GM12878 (cell line): ENCODE results near the gene DGKQ. TPM values are rescaled to one million over a fixed set of nuclear protein-coding genes. Genes with fewer than 3 reads are reported as not detected.

Experiments
- ATAC-seq: fragments of 200-7000 bp; cut with Tn5 transposase; 3 replicates; pipeline ENCODE4 v1.9.1; 2020; ENCODE audit warnings: mild to moderate bottlenecking, moderate library complexity
- BruUV-seq: library from RNA; stranded (reverse); fragments of 400-500 nt; replicated peaks from 2 replicates; lab custom pipeline; 2021; lab: Mats Ljungman, UMichigan
- CTCF ChIA-PET: fragments of 300-600 bp; sonication (Branson Sonifier 250); formaldehyde crosslinking; extraction: SDS; loops from one replicate; lab custom pipeline; 2021; ENCODE audit warnings: inconsistent platforms; lab: Yijun Ruan, JAX
- POLR2A ChIA-PET: fragments of 350-600 bp; formaldehyde crosslinking; extraction: SDS; loops from one replicate; lab custom pipeline; 2021; ENCODE audit warnings: inconsistent platforms; lab: Charles Lee
- RAD21 ChIA-PET: fragments of 300-600 bp; sonication (Branson Sonifier 250); formaldehyde crosslinking; loops from one replicate; lab custom pipeline; 2023; ENCODE audit warnings: antibody characterized with exemption; ENCODE audit not compliant: unreplicated experiment; lab: Charles Lee
- SMC1A ChIA-PET: fragments of 300-600 bp; sonication (Branson Sonifier 250); formaldehyde crosslinking; loops from one replicate; lab custom pipeline; 2023; ENCODE audit not compliant: unreplicated experiment, uncharacterized antibody; lab: Charles Lee
- DNase-seq: peaks from one replicate; pipeline ENCODE4 v3.0.0-alpha.2; 2011; ENCODE audit warnings: low read depth, low spot score
- FAIRE-seq: peaks from 3 replicates; lab custom pipeline; 2011; peaks lifted over from hg19 to GRCh38; lab: Jason Lieb, UNC
- H2AFZ ChIP-seq: 2 replicates; pipeline ENCODE4 v1.6.0; 2011; ENCODE audit warnings: low read depth, low read length, control low read depth; ENCODE audit not compliant: control insufficient read depth
- H3K27ac ChIP-seq: 2 replicates; pipeline ENCODE4 v1.5.1; 2011; ENCODE audit warnings: control low read depth; ENCODE audit not compliant: control insufficient read depth, insufficient read depth
- H3K27me3 ChIP-seq, 2 experiments: replicated peaks in 1 of 2; 2 replicates each; pipeline versions ENCODE4 v1.6.0 to v1.6.1; 2011; ENCODE audit warnings: low read length in 1 of 2; ENCODE audit not compliant: control insufficient read depth in 2 of 2, insufficient read depth in 2 of 2
- H3K36me3 ChIP-seq, 2 experiments: 2 replicates each; pipeline ENCODE4 v1.5.1; 2011; ENCODE audit warnings: low read length in 1 of 2; ENCODE audit not compliant: control insufficient read depth in 2 of 2, insufficient read depth in 2 of 2
- H3K4me1 ChIP-seq: 2 replicates; pipeline ENCODE4 v1.6.1; 2011; ENCODE audit warnings: mild to moderate bottlenecking, low read length, moderate library complexity, mixed read lengths; ENCODE audit not compliant: control insufficient read depth, insufficient read depth
- H3K4me2 ChIP-seq: 2 replicates; pipeline ENCODE4 v1.6.0; 2011; ENCODE audit warnings: control low read depth; ENCODE audit not compliant: control insufficient read depth, insufficient read depth
- H3K4me3 ChIP-seq: fragments of 200-600 bp; sonication (generic); 2 replicates; pipeline ENCODE4 v1.5.1; 2016
- H3K79me2 ChIP-seq: 2 replicates; pipeline ENCODE4 v1.6.0; 2011; ENCODE audit warnings: low read length; ENCODE audit not compliant: control insufficient read depth, insufficient read depth
- H3K9ac ChIP-seq: 2 replicates; pipeline ENCODE4 v1.8.0; 2011; ENCODE audit warnings: low read length, control low read depth, mixed read lengths; ENCODE audit not compliant: control insufficient read depth, insufficient read depth
- H3K9me3 ChIP-seq: replicated peaks from 3 replicates; pipeline ENCODE4 v1.5.1; 2011; ENCODE audit warnings: mild to moderate bottlenecking, low read length; ENCODE audit not compliant: control insufficient read depth, insufficient read depth
- H4K20me1 ChIP-seq: 2 replicates; pipeline ENCODE4 v1.6.0; 2011; ENCODE audit not compliant: control insufficient read depth, insufficient read depth
- BACH1 ChIP-seq: fragments of 450-650 bp; IDR thresholded peaks from 2 replicates; pipeline ENCODE4 v1.6.1; 2017; ENCODE audit warnings: mild to moderate bottlenecking, borderline replicate concordance
- BMI1 ChIP-seq: fragments of 450-650 bp; IDR thresholded peaks from 2 replicates; pipeline ENCODE4 v1.6.1; 2016; ENCODE audit warnings: mild to moderate bottlenecking, moderate library complexity, borderline replicate concordance
- PAX8 ChIP-seq: fragments of 450-650 bp; IDR thresholded peaks from 2 replicates; pipeline ENCODE4 v1.6.1; 2017; ENCODE audit warnings: mild to moderate bottlenecking, moderate library complexity
- RBBP5 ChIP-seq: fragments of 200-600 bp; sonication (generic); conservative IDR thresholded peaks from 2 replicates; pipeline ENCODE4 v1.6.1; 2016
- SREBF2 ChIP-seq: IDR thresholded peaks from 2 replicates; pipeline ENCODE4 v1.6.1; 2012; ENCODE audit warnings: mild to moderate bottlenecking, low read length
- TCF12 ChIP-seq: IDR thresholded peaks from 2 replicates; pipeline ENCODE4 v1.6.1; 2011; ENCODE audit warnings: low read depth, mild to moderate bottlenecking, low read length
- TCF7 ChIP-seq: IDR thresholded peaks from 2 replicates; pipeline ENCODE4 v1.6.1; 2014; ENCODE audit warnings: antibody characterized with exemption, borderline replicate concordance
- ZBED1 ChIP-seq: IDR thresholded peaks from 2 replicates; pipeline ENCODE4 v1.6.1; 2016; ENCODE audit warnings: borderline replicate concordance
- ZBTB4 ChIP-seq: fragments of 450-650 bp; formaldehyde crosslinking; IDR thresholded peaks from 2 replicates; pipeline ENCODE4 v1.4.0; 2022; ENCODE audit warnings: mild to moderate bottlenecking, moderate library complexity
- WGBS: methylation state at CpG from one replicate; pipeline ENCODE4 v1.1.6; 2016; ENCODE audit warnings: low lambda C conversion rate; ENCODE audit not compliant: insufficient replicate concordance, insufficient coverage; ENCODE audit errors: missing lambda C conversion rate; 5-methylcytosine and 5-hydroxymethylcytosine counted together
- in situ Hi-C: fragments of 300-500 bp; cut with MboI; formaldehyde crosslinking; loops from 9 replicates; pipeline ENCODE4 v1.14.3; 2018; ENCODE audit warnings: mixed read lengths
- intact Hi-C: fragments of 100-400 bp; cut with micrococcal nuclease; formaldehyde crosslinking; loops from one replicate; pipeline ENCODE4 v1.14.2; 2022; ENCODE audit not compliant: unreplicated experiment
- polyA plus RNA-seq, 11 experiments: library from polyadenylated mRNA; depleted of rRNA in 4 of 11; unstranded in 6 of 11; stranded (reverse) in 5 of 11; fragments of >200 nt; fragmentation: Nextera tagmentation in 4 of 11; fragmentation: Illumina TruSeq in 1 of 11; extraction: Ambion mirVana in 4 of 11; extraction: Trizol in 1 of 11; gene quantifications; 1 replicate in 1 of 11; 2 replicates in 10 of 11; pipeline versions ENCODE4 v1.2.1 to v1.2.3, GENCODE V29; 2011 to 2016; ENCODE audit warnings: inconsistent platforms in 2 of 11, missing spikeins in 2 of 11, low read depth in 1 of 11
- total RNA-seq, 4 experiments: library from RNA; depleted of rRNA in 3 of 4; stranded (reverse); fragments of >200 nt in 3 of 4; fragmentation: Illumina TruSeq in 1 of 4; extraction: Trizol in 1 of 4; gene quantifications; 2 replicates each; pipeline versions ENCODE4 v1.2.1 to v1.2.3, GENCODE V29; 2013 to 2021
- TF ChIP-seq, protein P1 (sequence below): IDR thresholded peaks from 2 replicates; pipeline ENCODE4 v1.6.1; 2012; ENCODE audit warnings: low read length, inconsistent platforms
- TF ChIP-seq, protein P2 (sequence below): fragments of 450-650 bp; IDR thresholded peaks from 2 replicates; pipeline ENCODE4 v1.6.1; 2017; ENCODE audit warnings: mild to moderate bottlenecking, moderate library complexity

Gene DGKQ
- total and polyA plus RNA-seq, 10 of the 15 experiments (the other 5 are each of a cell fraction or from before 2014, with no cell fraction given), result 0.11 to 10.5 (median 1.4) TPM

- TF ChIP-seq ZBTB4 (CRISPR knock-in tag) (no peak), BMI1 (no peak), ZBED1 (no peak), TCF12 (no peak)
- TF ChIP-seq, protein P1, sequence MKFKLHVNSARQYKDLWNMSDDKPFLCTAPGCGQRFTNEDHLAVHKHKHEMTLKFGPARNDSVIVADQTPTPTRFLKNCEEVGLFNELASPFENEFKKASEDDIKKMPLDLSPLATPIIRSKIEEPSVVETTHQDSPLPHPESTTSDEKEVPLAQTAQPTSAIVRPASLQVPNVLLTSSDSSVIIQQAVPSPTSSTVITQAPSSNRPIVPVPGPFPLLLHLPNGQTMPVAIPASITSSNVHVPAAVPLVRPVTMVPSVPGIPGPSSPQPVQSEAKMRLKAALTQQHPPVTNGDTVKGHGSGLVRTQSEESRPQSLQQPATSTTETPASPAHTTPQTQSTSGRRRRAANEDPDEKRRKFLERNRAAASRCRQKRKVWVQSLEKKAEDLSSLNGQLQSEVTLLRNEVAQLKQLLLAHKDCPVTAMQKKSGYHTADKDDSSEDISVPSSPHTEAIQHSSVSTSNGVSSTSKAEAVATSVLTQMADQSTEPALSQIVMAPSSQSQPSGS, result no peak
These were observed 11.8 kb downstream of the DGKQ start (continued) for GRCh38 chr4:961351-962230.

DNA sequence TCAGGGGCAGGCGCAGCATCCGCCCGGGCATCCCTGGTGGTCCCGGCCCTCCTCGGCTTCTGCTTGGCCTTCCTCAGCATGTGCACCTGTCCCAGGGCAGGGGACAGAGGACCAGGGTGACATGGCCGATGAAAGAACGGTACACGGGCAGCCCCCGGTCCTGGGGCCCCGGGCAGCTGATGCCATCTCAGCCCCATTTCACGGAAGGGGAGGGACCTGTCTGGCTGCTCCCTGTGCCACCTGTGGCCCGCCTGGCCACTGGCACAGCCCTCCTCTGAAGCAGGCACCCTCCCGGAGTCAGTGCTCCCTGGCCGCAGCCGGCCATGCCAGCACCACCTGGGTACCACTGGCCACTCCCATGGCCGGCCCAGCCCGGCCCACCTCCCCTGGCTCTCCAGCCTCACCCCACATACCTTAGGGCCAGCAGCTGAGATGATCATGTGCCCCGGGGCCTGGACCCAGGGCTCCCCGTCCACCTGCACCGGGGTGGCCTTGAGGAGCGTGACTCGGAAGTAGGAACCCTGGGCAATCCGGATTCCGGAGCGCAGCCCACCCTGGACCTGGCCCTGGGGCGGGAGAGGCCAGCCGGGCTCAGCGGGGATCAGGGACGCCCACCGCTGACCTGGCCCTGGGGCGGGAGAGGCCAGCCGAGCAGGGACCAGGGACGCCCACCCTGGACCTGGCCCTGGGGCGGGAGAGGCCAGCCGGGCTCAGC, 12.6 kb downstream of the DGKQ start:
- Histone ChIP-seq H2AFZ (no peak overlapping the region), H3K4me2 (no peak overlapping the region), H4K20me1 (no peaks in the 10 kb centered on the region), H3K36me3 (no peaks in the 10 kb centered on the region; a peak in 1 of 4 replicates), H3K79me2 (no peaks in the 10 kb centered on the region), H3K27ac (no peak overlapping the region), H3K4me3 (no peak overlapping the region), H3K9me3 (no peaks in the 10 kb centered on the region), H3K27me3 (no peaks in the 10 kb centered on the region), H3K4me1 (no peaks in the 10 kb centered on the region), H3K9ac (no peak overlapping the region)
- FAIRE-seq (no peak), DNase-seq (no peak), ATAC-seq (no peak)
- ChIA-PET CTCF (no interaction called here), RAD21 (no interaction called here), SMC1A (no interaction called here), POLR2A (no interaction called here)
- WGBS, result 94% methylated on average over 28 of the region's 35 CpGs
- in situ Hi-C loops, result no loop called here
- TF ChIP-seq PAX8 (no peak), TCF7 (no peak), SREBF2 (no peak), RBBP5 (no peak), BACH1 (no peak)
- TF ChIP-seq, protein P2, sequence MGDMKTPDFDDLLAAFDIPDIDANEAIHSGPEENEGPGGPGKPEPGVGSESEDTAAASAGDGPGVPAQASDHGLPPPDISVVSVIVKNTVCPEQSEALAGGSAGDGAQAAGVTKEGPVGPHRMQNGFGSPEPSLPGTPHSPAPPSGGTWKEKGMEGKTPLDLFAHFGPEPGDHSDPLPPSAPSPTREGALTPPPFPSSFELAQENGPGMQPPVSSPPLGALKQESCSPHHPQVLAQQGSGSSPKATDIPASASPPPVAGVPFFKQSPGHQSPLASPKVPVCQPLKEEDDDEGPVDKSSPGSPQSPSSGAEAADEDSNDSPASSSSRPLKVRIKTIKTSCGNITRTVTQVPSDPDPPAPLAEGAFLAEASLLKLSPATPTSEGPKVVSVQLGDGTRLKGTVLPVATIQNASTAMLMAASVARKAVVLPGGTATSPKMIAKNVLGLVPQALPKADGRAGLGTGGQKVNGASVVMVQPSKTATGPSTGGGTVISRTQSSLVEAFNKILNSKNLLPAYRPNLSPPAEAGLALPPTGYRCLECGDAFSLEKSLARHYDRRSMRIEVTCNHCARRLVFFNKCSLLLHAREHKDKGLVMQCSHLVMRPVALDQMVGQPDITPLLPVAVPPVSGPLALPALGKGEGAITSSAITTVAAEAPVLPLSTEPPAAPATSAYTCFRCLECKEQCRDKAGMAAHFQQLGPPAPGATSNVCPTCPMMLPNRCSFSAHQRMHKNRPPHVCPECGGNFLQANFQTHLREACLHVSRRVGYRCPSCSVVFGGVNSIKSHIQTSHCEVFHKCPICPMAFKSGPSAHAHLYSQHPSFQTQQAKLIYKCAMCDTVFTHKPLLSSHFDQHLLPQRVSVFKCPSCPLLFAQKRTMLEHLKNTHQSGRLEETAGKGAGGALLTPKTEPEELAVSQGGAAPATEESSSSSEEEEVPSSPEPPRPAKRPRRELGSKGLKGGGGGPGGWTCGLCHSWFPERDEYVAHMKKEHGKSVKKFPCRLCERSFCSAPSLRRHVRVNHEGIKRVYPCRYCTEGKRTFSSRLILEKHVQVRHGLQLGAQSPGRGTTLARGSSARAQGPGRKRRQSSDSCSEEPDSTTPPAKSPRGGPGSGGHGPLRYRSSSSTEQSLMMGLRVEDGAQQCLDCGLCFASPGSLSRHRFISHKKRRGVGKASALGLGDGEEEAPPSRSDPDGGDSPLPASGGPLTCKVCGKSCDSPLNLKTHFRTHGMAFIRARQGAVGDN, result no peak
- intact Hi-C loops, result no loop called here
- no TSS peak for BruUV-seq
